ENCODE data around the gene ARHGAP31. TPM values are rescaled to one million over a fixed set of nuclear protein-coding genes. Genes with fewer than 3 reads are reported as not detected.
"Not testable (repeated sequence)": the region's sequence is repeated elsewhere in the genome, so short reads cannot be mapped to it uniquely, and the experiment has no call there.

ARHGAP31 gene
- total and polyA plus RNA-seq, 3 experiments from 2014 or later = 3.4 to 25.8 (median 24.2) TPM

DNA sequence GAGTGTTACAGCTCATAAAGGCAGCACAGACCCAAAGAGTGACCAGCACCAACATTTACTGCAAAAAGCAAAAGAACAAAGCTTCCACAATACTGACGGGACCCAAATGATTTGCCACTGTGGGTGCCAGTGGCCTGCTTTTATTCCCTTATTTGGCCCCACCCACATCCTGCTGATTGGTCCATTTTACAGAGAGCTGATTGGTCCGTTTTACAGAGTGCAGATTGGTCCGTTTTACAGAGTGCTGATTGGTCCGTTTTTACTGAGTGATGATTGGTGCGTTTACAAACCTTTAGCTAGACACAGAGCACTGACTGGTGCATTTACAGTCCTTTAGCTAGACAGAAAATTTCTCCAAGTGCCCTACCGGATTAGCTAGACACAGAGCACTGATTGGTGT, 43.2 kb downstream of the ARHGAP31 start:
- not testable (repeated sequence) for H3K9me3 ChIP-seq (ENCODE audit: low read length); H3K27ac Mint-ChIP-seq; H3K4me1 ChIP-seq (ENCODE audit: insufficient read depth, low read length); H3K27me3 ChIP-seq (ENCODE audit: insufficient read depth, low read length, poor library complexity, severe bottlenecking); H3K4me3 Mint-ChIP-seq; H3K4me1 Mint-ChIP-seq; H3K36me3 Mint-ChIP-seq; H3K36me3 ChIP-seq (ENCODE audit: insufficient read depth, low read length); DNase-seq; H3K4me3 ChIP-seq (ENCODE audit: low read length); H3K9me3 Mint-ChIP-seq; H3K27ac ChIP-seq (ENCODE audit: low read depth, low read length); H3K27me3 Mint-ChIP-seq
- POLR2A ChIA-PET = interaction anchor here (0.6 kb wide), 1 partner anchor 42 kb away, joined by 3 read pairs; no protein-coding TSS in a partner anchor
- CTCF ChIA-PET = interaction anchor here (1.4 kb wide), 1 partner anchor 96 kb away, joined by 4 read pairs; the partner anchor contains the start of gene B4GALT4

DNA sequence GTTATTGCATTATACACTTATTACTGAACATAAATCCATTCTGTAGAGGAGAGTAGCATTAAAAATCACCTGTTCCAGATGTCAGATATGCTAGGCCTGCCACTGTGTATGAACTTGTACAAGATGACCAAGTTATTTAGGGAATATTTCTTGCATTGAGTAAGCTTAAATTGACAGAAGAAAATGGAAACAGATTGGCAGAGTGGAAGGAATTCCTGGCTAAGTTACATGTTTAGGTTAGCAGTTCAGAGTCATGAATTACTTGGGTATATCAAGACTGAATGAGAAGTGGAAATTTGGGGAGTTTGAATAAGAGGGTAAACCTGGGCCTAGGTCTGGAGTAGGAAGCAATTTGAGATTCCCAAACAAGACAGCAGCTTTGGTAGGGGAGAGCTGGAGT, 44.6 kb downstream of the ARHGAP31 start:
- Histone ChIP-seq H3K27ac (ENCODE audit: low read depth, low read length) (no peak overlapping the region), H3K4me3 (ENCODE audit: low read length) (no peak overlapping the region), H3K36me3 (ENCODE audit: insufficient read depth, low read length) (no peaks in the 10 kb centered on the region), H3K4me1 (ENCODE audit: insufficient read depth, low read length) (no peaks in the 10 kb centered on the region), H3K27me3 (ENCODE audit: insufficient read depth, low read length, poor library complexity, severe bottlenecking) (no peaks in the 10 kb centered on the region), H3K9me3 (ENCODE audit: low read length) (no peaks in the 10 kb centered on the region)
- Mint-ChIP-seq H3K27ac (no peak overlapping the region), H3K4me1 (no peaks in the 10 kb centered on the region), H3K4me3 (no peak overlapping the region), H3K9me3 (no peaks in the 10 kb centered on the region), H3K36me3 (peaks cover 0 to 8% (median 4%) of the 10 kb centered on the region in 3 donors), H3K27me3 (no peaks in the 10 kb centered on the region)
- ChIA-PET POLR2A (no interaction called here), CTCF (interaction anchor here (0.7 to 1.4 kb wide), 4 partner anchors 10 to 70 kb away, joined by 3 to 4 read pairs (median 3); partner anchors contain the start of gene ARHGAP31)
- DNase-seq = no peak

DNA sequence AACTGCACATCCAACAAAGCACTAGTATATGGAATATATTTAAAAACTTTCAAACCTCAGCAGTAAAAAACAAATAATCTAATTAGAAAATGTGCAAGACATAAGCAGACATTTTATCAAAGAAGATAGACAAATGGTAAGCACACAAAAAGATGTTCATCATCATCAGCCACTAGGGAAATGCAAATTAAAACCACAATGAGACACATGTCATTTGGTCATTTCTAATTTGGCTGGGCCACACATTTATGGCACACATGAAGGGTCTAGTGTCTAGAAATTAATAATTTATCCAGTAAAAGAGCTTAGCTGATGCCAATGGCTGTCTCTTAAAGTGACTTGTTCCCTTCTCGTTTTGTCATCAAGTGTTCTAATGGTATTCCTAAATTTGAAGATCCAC, 45.8 kb downstream of the ARHGAP31 start:
- POLR2A ChIA-PET = no interaction called here
- Histone ChIP-seq H3K4me3 (ENCODE audit: low read length) (no peak overlapping the region), H3K36me3 (ENCODE audit: insufficient read depth, low read length) (no peaks in the 10 kb centered on the region), H3K27ac (ENCODE audit: low read depth, low read length) (no peak overlapping the region), H3K27me3 (ENCODE audit: insufficient read depth, low read length, poor library complexity, severe bottlenecking) (no peaks in the 10 kb centered on the region), H3K9me3 (ENCODE audit: low read length) (no peaks in the 10 kb centered on the region), H3K4me1 (ENCODE audit: insufficient read depth, low read length) (no peaks in the 10 kb centered on the region)
- Mint-ChIP-seq H3K36me3 (peaks cover 0 to 8% (median 4%) of the 10 kb centered on the region in 3 donors), H3K9me3 (no peaks in the 10 kb centered on the region), H3K27me3 (no peaks in the 10 kb centered on the region), H3K27ac (no peak overlapping the region), H3K4me1 (no peaks in the 10 kb centered on the region), H3K4me3 (no peak overlapping the region)
- no peak for DNase-seq
- CTCF ChIA-PET = interaction anchor here (1.1 to 1.5 kb wide), 2 partner anchors 12 to 99 kb away, joined by 4 to 6 read pairs; partner anchors contain the start of gene B4GALT4

DNA sequence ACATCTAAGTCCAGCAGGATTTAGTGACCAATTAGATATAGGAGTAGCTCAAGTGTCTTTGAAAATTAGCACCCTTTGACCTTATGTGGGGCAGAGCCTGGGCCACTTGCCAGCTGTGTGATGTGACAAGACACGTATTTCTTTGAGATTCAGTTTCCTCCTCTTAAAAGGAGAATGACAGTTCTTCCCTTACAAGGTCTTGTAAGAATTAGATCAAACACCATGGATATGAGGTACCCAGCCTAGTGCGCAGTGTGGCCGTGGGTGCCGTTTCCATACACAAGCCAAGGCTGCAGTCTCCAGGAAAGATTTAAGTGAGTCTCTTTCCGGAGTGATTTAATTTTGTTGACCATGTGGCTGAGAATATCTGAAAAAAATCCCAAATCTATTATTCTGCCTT, 46.3 kb downstream of the ARHGAP31 start:
- Mint-ChIP-seq H3K36me3 (peaks cover 0 to 5% (median 3%) of the 10 kb centered on the region in 3 donors), H3K4me1 (no peaks in the 10 kb centered on the region), H3K9me3 (no peaks in the 10 kb centered on the region), H3K27me3 (no peaks in the 10 kb centered on the region), H3K4me3 (no peak overlapping the region), H3K27ac (peak overlapping the region in 1 of 8 donors; percentile 88)
- Histone ChIP-seq H3K36me3 (ENCODE audit: insufficient read depth, low read length) (no peaks in the 10 kb centered on the region), H3K4me1 (ENCODE audit: insufficient read depth, low read length) (no peaks in the 10 kb centered on the region), H3K4me3 (ENCODE audit: low read length) (no peak overlapping the region), H3K9me3 (ENCODE audit: low read length) (no peaks in the 10 kb centered on the region), H3K27ac (ENCODE audit: low read depth, low read length) (no peak overlapping the region), H3K27me3 (ENCODE audit: insufficient read depth, low read length, poor library complexity, severe bottlenecking) (no peaks in the 10 kb centered on the region)
- DNase-seq = no peak
- ChIA-PET POLR2A (no interaction called here), CTCF (interaction anchor here (1.1 to 1.5 kb wide), 2 partner anchors 12 to 100 kb away, joined by 4 to 6 read pairs; partner anchors contain the start of gene B4GALT4)

DNA sequence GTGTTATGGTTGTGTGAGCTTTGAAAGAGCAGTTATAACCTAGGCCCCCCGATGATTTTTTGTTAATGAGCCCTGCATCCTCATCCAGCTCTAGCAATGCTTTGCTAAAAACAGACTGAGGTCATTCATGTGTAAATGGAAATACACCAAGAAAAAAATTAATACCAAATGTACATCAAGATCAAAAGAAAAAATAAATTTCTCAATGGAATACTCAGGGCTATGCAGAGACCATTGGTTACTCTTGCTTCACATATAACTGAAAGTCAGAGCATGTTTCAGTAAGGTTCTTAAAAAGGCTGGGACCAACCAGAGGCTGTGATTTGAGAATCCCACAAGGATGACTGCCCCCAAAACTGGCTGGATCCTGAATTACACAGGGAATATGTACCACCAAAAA, 48.0 kb downstream of the ARHGAP31 start:
- H3K36me3 ChIP-seq (ENCODE audit: insufficient read depth, low read length) = no peaks in the 10 kb centered on the region
- POLR2A ChIA-PET = no interaction called here
- CTCF ChIA-PET = no interaction called here
- DNase-seq = no peak
- H3K27ac Mint-ChIP-seq = peak overlapping the region in 1 of 8 donors; percentile 42
- no peaks in the 10 kb centered on the region for H3K27me3 ChIP-seq (ENCODE audit: insufficient read depth, low read length, poor library complexity, severe bottlenecking)
- H3K4me3 Mint-ChIP-seq = no peak overlapping the region
- H3K27me3 Mint-ChIP-seq = no peaks in the 10 kb centered on the region
- H3K9me3 ChIP-seq (ENCODE audit: low read length) = no peaks in the 10 kb centered on the region
- H3K36me3 Mint-ChIP-seq = peaks cover 0 to 4% (median 0%) of the 10 kb centered on the region in 3 donors
- H3K9me3 Mint-ChIP-seq = no peaks in the 10 kb centered on the region
- no peaks in the 10 kb centered on the region for H3K4me1 Mint-ChIP-seq
- H3K4me3 ChIP-seq (ENCODE audit: low read length) = no peak overlapping the region
- H3K4me1 ChIP-seq (ENCODE audit: insufficient read depth, low read length) = no peaks in the 10 kb centered on the region
- H3K27ac ChIP-seq (ENCODE audit: low read depth, low read length) = no peak overlapping the region

DNA sequence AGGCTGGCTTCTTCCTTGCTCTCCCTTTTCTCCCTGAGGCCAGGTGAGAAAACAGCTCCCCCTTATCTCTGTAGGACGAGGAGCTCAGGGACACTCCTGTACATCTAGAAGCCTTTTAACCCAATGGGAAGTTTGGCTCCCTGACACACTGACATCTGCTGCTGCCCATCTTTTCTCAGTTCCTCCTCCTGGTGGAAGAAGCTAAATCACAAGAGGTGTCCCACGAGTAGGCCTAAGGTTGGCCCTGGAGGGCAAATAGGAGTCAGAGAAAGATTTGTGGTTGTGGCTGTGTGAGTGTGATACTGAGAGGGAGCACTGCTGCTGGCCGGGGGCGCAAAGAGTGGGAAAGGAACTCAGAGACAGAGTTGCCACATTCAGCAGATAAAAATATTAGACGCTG, 49.5 kb downstream of the ARHGAP31 start:
- Mint-ChIP-seq H3K36me3 (peaks cover 0 to 4% (median 0%) of the 10 kb centered on the region in 3 donors), H3K27me3 (no peaks in the 10 kb centered on the region), H3K27ac (no peak overlapping the region), H3K9me3 (no peaks in the 10 kb centered on the region), H3K4me1 (no peaks in the 10 kb centered on the region), H3K4me3 (no peak overlapping the region)
- Histone ChIP-seq H3K27ac (ENCODE audit: low read depth, low read length) (no peak overlapping the region), H3K9me3 (ENCODE audit: low read length) (no peaks in the 10 kb centered on the region), H3K36me3 (ENCODE audit: insufficient read depth, low read length) (no peaks in the 10 kb centered on the region), H3K27me3 (ENCODE audit: insufficient read depth, low read length, poor library complexity, severe bottlenecking) (no peaks in the 10 kb centered on the region), H3K4me3 (ENCODE audit: low read length) (no peak overlapping the region), H3K4me1 (ENCODE audit: insufficient read depth, low read length) (no peaks in the 10 kb centered on the region)
- ChIA-PET POLR2A (no interaction called here), CTCF (interaction anchor here (0.9 kb wide), 1 partner anchor 15 kb away, joined by 3 read pairs; no protein-coding TSS in a partner anchor)
- no peak for DNase-seq

DNA sequence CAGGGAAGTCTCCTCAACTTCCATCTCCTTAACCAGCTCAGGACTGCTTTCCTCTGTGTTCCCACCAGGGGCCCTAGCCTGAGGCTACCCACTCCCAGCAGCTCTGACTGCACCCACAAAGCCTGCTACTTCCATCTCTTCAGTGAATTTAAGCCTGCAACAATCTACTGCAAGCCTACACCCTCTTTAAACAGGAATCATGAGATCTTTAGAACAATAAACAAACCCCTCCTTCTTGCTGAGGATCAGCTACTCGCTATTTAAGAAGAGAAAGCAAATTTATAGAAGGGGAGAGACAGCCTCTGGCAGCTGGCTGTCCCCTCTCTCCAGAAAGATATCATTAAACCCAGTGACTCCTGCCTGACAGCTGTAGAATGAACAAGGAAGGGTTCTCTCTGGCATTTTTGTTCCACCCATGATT, 51.9 kb downstream of the ARHGAP31 start:
- Mint-ChIP-seq H3K4me1 (no peaks in the 10 kb centered on the region), H3K36me3 (peaks cover 0 to 4% (median 0%) of the 10 kb centered on the region in 3 donors), H3K27me3 (no peaks in the 10 kb centered on the region), H3K4me3 (no peak overlapping the region), H3K27ac (peak overlapping the region in 2 of 8 donors; percentile 38 to 55), H3K9me3 (no peaks in the 10 kb centered on the region)
- Histone ChIP-seq H3K4me3 (ENCODE audit: low read length) (no peak overlapping the region), H3K27ac (ENCODE audit: low read depth, low read length) (no peak overlapping the region), H3K27me3 (ENCODE audit: insufficient read depth, low read length, poor library complexity, severe bottlenecking) (no peaks in the 10 kb centered on the region), H3K36me3 (ENCODE audit: insufficient read depth, low read length) (no peaks in the 10 kb centered on the region), H3K4me1 (ENCODE audit: insufficient read depth, low read length) (peaks cover 4% of the 10 kb centered on the region), H3K9me3 (ENCODE audit: low read length) (no peaks in the 10 kb centered on the region)
- CTCF ChIA-PET = interaction anchor here (1.6 kb wide), 1 partner anchor 10 kb away, joined by 3 read pairs; no protein-coding TSS in a partner anchor
- POLR2A ChIA-PET = no interaction called here
- DNase-seq = no peak

GRCh38 chr3:119347036-119347435, 52.9 kb downstream of the ARHGAP31 start:
- H3K36me3 Mint-ChIP-seq = peaks cover 0 to 4% (median 0%) of the 10 kb centered on the region in 3 donors
- ChIA-PET CTCF (no interaction called here), POLR2A (no interaction called here)
- no peak for DNase-seq
- peak overlapping the region in 2 of 8 donors; percentile 14 to 24 for H3K27ac Mint-ChIP-seq
- H3K4me3 Mint-ChIP-seq = no peak overlapping the region
- no peaks in the 10 kb centered on the region for H3K9me3 Mint-ChIP-seq
- Histone ChIP-seq H3K27ac (ENCODE audit: low read depth, low read length) (no peak overlapping the region), H3K4me3 (ENCODE audit: low read length) (no peak overlapping the region), H3K9me3 (ENCODE audit: low read length) (no peaks in the 10 kb centered on the region), H3K36me3 (ENCODE audit: insufficient read depth, low read length) (no peaks in the 10 kb centered on the region), H3K27me3 (ENCODE audit: insufficient read depth, low read length, poor library complexity, severe bottlenecking) (no peaks in the 10 kb centered on the region), H3K4me1 (ENCODE audit: insufficient read depth, low read length) (peaks cover 12% of the 10 kb centered on the region)
- no peaks in the 10 kb centered on the region for H3K27me3 Mint-ChIP-seq
- peaks cover 4 to 9% (median 7%) of the 10 kb centered on the region in 3 donors for H3K4me1 Mint-ChIP-seq

All from CD8-positive, alpha-beta memory T cell (primary cell).